OCI-LY1 (cell line): ENCODE data around the gene MAP2K7.

ENCODE experiments used
- EZH2 ChIP-seq: fragments of 200-600 bp; sonication (generic), shearing (Covaris generic); IDR thresholded peaks from 2 replicates; pipeline ENCODE4 v1.8.0; 2017; ENCODE audit warnings: borderline replicate concordance, mixed run types, mild to moderate bottlenecking, antibody characterized with exemption, low read length, moderate library complexity, mixed read lengths
- TF ChIP-seq, protein P1 (sequence below): fragments of 200-600 bp; sonication (generic), shearing (Covaris generic); IDR thresholded peaks from 2 replicates; pipeline ENCODE4 v1.5.1; 2017; ENCODE audit warnings: mild to moderate bottlenecking, antibody characterized with exemption, low read length, moderate library complexity, mixed read lengths

DNA sequence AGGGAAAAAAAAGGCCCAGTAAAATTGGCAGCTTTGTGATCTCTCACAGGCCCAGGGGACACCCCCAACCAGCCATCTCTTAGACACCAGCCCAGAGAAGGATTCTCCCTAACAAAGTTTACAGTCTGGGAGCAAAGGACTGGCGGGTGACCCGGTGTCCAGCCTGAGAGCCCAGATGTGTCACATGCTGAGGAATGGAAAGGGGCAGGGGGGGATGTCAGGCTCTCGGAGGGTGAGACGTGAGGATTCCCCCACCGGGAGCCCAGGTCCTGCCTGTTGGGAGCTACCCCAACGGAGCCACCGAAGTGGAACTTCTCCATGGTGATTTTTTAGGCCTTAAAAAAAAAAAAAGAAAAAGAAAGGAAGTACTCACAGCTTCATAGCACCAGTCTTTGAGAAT is 27.1 kb downstream of the MAP2K7 start:
- TF ChIP-seq, protein P1, sequence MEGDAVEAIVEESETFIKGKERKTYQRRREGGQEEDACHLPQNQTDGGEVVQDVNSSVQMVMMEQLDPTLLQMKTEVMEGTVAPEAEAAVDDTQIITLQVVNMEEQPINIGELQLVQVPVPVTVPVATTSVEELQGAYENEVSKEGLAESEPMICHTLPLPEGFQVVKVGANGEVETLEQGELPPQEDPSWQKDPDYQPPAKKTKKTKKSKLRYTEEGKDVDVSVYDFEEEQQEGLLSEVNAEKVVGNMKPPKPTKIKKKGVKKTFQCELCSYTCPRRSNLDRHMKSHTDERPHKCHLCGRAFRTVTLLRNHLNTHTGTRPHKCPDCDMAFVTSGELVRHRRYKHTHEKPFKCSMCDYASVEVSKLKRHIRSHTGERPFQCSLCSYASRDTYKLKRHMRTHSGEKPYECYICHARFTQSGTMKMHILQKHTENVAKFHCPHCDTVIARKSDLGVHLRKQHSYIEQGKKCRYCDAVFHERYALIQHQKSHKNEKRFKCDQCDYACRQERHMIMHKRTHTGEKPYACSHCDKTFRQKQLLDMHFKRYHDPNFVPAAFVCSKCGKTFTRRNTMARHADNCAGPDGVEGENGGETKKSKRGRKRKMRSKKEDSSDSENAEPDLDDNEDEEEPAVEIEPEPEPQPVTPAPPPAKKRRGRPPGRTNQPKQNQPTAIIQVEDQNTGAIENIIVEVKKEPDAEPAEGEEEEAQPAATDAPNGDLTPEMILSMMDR = no peak
- TF ChIP-seq EZH2 = no peak
